Subcutaneous adipose tissue (tissue), 4 donors: ENCODE measurements around the gene PIP5K1B. TPM values are rescaled to one million over a fixed set of nuclear protein-coding genes. Genes with fewer than 3 reads are reported as not detected.

ENCODE experiments used
- total RNA-seq, 4 donors: library from RNA; depleted of rRNA; stranded (reverse); fragments of >200 nt; gene quantifications; one replicate each; pipeline ENCODE4 v1.1.0, GENCODE V29; 2016
- TF ChIP-seq, protein P1 (sequence below): fragments of 450-650 bp; IDR thresholded peaks from one replicate; pipeline ENCODE4 v1.5.1; 2016; ENCODE audit warnings: low read depth, mild to moderate bottlenecking, control low read depth, antibody characterized with exemption, moderate library complexity

PIP5K1B gene
- total RNA-seq, 4 donors from 2014 or later = 0.88 to 4.4 (median 1.4) TPM

DNA sequence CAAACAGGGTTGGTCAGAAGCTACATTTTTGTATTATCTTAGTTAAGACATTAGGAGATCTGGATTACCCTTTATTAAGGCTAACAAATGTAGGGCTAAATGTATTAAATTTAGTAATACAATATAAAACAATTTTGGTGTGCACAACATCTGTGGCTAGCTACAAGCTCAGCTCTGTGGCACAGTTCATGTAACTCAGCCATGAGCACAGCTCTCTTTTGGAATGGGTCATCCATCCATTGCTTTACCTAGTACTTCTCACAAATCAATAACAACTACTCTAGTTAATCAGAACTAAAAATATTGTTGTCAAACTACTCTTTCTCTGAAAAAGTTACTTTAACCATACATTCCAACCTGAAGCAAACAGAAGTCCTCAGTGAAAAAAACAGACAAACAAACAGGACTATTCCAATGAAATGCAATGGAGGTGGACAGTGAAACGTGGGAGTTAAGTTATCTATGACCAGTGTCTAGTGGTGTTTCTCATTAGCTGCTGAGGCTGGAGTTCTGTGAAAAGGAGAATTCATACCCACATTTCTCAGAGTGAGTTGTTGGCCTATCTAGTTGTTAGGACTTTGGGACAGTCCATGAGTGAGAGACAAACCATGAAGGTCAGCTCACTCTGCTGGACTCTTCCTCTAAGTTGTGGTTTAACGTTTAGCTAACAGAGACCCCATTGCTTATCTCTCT is 55.1 kb downstream of the PIP5K1B start:
- TF ChIP-seq, protein P1, sequence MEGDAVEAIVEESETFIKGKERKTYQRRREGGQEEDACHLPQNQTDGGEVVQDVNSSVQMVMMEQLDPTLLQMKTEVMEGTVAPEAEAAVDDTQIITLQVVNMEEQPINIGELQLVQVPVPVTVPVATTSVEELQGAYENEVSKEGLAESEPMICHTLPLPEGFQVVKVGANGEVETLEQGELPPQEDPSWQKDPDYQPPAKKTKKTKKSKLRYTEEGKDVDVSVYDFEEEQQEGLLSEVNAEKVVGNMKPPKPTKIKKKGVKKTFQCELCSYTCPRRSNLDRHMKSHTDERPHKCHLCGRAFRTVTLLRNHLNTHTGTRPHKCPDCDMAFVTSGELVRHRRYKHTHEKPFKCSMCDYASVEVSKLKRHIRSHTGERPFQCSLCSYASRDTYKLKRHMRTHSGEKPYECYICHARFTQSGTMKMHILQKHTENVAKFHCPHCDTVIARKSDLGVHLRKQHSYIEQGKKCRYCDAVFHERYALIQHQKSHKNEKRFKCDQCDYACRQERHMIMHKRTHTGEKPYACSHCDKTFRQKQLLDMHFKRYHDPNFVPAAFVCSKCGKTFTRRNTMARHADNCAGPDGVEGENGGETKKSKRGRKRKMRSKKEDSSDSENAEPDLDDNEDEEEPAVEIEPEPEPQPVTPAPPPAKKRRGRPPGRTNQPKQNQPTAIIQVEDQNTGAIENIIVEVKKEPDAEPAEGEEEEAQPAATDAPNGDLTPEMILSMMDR = no peak

DNA sequence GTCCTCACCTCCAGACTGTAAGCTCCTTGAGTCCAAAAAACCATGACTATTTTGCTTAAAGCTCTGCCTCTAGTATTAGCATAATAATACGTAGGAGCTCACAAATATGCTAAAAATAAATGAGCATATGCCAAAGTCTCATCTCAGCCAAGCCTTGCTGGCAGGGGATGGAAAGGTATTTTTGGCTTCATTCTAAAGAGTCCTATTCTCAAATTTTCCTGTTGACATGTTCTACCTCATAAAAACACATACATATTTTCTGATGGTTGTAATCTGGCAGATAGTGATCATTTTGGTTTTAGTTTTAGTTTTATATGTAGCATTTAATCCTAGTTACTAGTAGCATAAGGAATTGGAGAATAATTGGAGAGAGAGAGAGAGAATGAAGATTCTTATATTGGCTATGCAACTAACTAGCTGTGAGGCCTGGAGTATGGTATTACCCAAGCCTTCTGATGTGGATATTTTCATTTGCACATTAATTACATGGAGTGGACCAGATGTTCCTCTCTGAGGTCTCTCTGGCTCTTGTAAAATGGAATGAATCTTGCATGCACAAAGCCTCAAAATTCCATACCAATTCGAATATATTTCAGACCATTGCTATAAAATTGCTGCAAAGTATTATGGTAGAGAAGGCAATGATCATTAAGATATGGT is 55.8 kb downstream of the PIP5K1B start:
- TF ChIP-seq, protein P1 = no peak

DNA sequence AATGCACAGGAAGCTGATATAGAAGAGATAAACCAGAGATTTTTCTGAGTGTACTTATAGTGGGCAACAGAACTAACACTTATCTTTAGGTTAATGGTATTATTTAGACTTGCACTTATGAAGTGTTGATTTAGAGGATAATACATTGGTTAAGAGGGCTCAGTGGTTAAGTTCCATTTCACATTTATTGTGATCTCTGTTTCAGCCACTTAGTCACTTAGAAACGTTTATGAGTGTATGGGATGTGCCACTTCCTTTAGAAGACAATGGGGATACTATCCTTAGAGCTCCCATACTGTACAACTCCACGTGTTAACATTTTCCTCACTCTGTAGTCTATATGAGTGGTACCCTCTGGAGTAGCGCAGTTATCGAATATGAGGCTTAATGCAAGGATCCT is 57.5 kb downstream of the PIP5K1B start:
- TF ChIP-seq, protein P1 = no peak

DNA sequence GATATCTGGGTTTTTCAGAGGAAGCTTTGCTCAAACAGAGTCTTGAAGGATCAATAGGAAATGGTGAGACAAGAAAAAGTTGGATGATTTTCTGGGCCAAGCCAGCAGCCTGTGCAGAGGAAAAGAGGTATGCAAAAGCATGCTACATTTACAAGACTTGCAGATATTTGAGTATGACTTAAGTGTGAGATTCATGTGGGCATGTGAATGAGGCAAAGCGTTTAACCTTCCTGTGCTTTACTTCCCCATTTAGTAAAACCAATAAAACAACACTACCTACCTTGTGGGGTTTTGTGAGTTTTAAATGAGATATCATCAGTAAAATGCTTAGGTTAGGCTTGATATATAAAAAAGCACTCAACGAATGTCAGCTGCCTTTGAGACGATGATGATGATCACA is 58.1 kb downstream of the PIP5K1B start:
- TF ChIP-seq, protein P1 = no peak

DNA sequence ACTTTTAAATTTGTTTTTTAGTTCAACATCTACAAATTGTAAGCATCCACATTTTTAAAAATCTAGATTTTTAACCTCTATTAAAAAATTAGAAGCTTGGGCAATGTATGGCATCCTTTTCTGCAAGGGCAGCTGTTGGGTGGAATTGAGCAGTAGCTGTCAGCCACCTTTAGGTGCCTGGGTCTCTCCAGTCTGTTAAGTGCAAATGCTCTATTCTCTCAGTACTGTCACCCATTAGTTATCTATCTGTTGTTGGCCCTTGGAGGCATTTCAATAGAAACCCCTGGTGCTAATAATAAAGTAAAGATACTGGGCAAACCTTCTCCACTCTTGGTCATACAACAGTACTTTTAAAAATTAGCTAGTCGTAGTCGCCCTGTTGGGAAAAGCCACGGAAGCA is 63.6 kb downstream of the PIP5K1B start:
- TF ChIP-seq, protein P1 = no peak

DNA sequence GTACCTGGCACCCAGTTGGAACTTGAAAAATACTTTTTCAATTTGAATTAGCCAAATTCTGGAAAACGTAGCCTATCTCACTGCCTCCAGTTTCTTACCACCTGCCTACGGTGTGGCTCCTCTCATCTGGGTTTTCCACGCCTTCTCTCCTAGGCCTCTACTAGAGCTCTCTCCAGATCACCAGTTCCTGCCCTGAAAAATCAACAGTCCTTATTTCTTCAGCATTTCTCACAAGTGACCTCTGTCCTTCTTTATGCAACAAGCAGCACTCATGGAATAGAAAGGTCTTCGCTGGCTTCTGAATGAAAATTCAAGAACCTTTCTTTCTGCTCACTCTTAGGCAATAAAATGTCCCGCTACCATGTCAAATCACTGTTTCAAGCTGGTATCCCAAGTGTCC is 64.8 kb downstream of the PIP5K1B start:
- TF ChIP-seq, protein P1 = no peak

DNA sequence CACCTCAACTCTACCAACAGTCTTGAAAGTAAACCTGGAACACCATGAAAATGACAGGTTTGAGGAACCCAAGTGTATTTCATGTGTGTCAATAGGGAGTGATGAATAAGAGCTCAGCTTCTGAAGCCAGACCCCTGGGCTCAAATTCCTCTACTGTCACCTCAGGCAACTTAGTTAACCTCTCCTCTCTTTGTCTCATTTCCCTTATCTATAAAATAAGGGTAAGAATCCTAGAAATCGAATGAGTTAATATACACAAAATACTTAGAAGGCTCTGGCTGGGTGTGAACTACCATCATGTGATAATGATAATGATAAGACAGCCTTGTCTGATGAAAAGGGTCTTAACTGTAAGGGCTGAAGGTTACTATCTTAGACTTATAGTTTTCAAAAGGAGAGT is 66.3 kb downstream of the PIP5K1B start:
- TF ChIP-seq, protein P1 = no peak
